GOT3 (cell line): ENCODE results near the gene PDLIM4.
A peak's percentile ranks its signal among the peaks of the same experiment; 100 is the strongest.

Experiments
- DNase-seq: peaks from one replicate; lab custom pipeline; 2025; ENCODE audit warnings: mixed read lengths; lab: John Stamatoyannopoulos, UW

Gene PDLIM4

GRCh38 chr5:132283423-132284043, 26.0 kb downstream of the PDLIM4 start:
- DNase-seq = no peak

- DNase-seq = no peak
Measured at GRCh38 chr5:132289097-132289496, 31.6 kb downstream of the PDLIM4 start.

- DNase-seq = no peak
Measured at GRCh38 chr5:132291026-132291425, 33.5 kb downstream of the PDLIM4 start.

- DNase-seq = peak; percentile 76
Measured at GRCh38 chr5:132293066-132293991, 35.8 kb downstream of the PDLIM4 start.

GRCh38 chr5:132293992-132294727, 36.7 kb downstream of the PDLIM4 start, which contains the start of gene SLC22A4:
SLC22A4 (plus strand) TSS chr5:132294394; CDS start chr5:132294617, 223 bp downstream.
- peak; percentile 97 for DNase-seq

- DNase-seq = peak; percentile 72
Measured at GRCh38 chr5:132294728-132295504, 37.4 kb downstream of the PDLIM4 start.

GRCh38 chr5:132295505-132296411, 38.3 kb downstream of the PDLIM4 start:
- DNase-seq = no peak

GRCh38 chr5:132296412-132297016, 39.0 kb downstream of the PDLIM4 start:
- no peak for DNase-seq

GRCh38 chr5:132297211-132297940, 39.9 kb downstream of the PDLIM4 start:
- DNase-seq = no peak

- no peak for DNase-seq
Measured at GRCh38 chr5:132298298-132299212, 41.1 kb downstream of the PDLIM4 start.

GRCh38 chr5:132299917-132300316, 42.4 kb downstream of the PDLIM4 start:
- no peak for DNase-seq

- no peak for DNase-seq
Measured at GRCh38 chr5:132300577-132301343, 43.3 kb downstream of the PDLIM4 start.

GRCh38 chr5:132301344-132302271, 44.1 kb downstream of the PDLIM4 start:
- no peak for DNase-seq

GRCh38 chr5:132302413-132302812, 44.9 kb downstream of the PDLIM4 start:
- no peak for DNase-seq

GRCh38 chr5:132303589-132303988, 46.1 kb downstream of the PDLIM4 start:
- no peak for DNase-seq

GRCh38 chr5:132305420-132305819, 47.9 kb downstream of the PDLIM4 start:
- no peak for DNase-seq
